SK-N-SH treated with all-trans-retinoic acid at 6 μM for 48 hours (cell line): ENCODE results near the gene CELSR2.

Source experiments
- ARNTL ChIP-seq: fragments of 450-650 bp; formaldehyde crosslinking; IDR thresholded peaks from 2 replicates; pipeline ENCODE4 v1.5.0; 2020; ENCODE audit warnings: low read depth, mild to moderate bottlenecking, moderate library complexity, borderline replicate concordance
- BACH2 ChIP-seq: fragments of 250-450 bp; sonication (Bioruptor Pico); IDR thresholded peaks from 2 replicates; pipeline ENCODE4 v1.9.0; 2021; ENCODE audit warnings: mild to moderate bottlenecking, borderline replicate concordance
- CREB5 ChIP-seq: fragments of 250-450 bp; sonication (Bioruptor Pico); IDR thresholded peaks from 2 replicates; pipeline ENCODE4 v1.5.1; 2020; ENCODE audit warnings: low read depth, mild to moderate bottlenecking, moderate library complexity
- CSRNP3 ChIP-seq: fragments of 250-450 bp; sonication (Bioruptor Pico); IDR thresholded peaks from 2 replicates; pipeline ENCODE4 v1.5.1; 2021; ENCODE audit warnings: mild to moderate bottlenecking, moderate library complexity
- ESRRG ChIP-seq: fragments of 250-450 bp; sonication (Bioruptor Pico); IDR thresholded peaks from 2 replicates; pipeline ENCODE4 v1.6.1; 2021; ENCODE audit warnings: mild to moderate bottlenecking
- GLIS3 ChIP-seq: fragments of 250-450 bp; sonication (Bioruptor Pico); IDR thresholded peaks from 2 replicates; pipeline ENCODE4 v1.5.0; 2020; ENCODE audit warnings: mild to moderate bottlenecking, moderate library complexity
- OSR1 ChIP-seq: fragments of 250-450 bp; sonication (Bioruptor Pico); IDR thresholded peaks from 2 replicates; pipeline ENCODE4 v1.8.0; 2022; ENCODE audit warnings: moderate library complexity, mild to moderate bottlenecking, inconsistent platforms
- PATZ1 ChIP-seq: fragments of 250-450 bp; sonication (Bioruptor Pico); IDR thresholded peaks from 2 replicates; pipeline ENCODE4 v1.8.0; 2020; ENCODE audit warnings: mild to moderate bottlenecking, moderate library complexity, borderline replicate concordance
- RARB ChIP-seq: fragments of 250-450 bp; sonication (Bioruptor Pico); IDR thresholded peaks from 2 replicates; pipeline ENCODE4 v1.8.0; 2021; ENCODE audit warnings: mild to moderate bottlenecking, moderate library complexity
- TCF4 ChIP-seq: fragments of 250-450 bp; sonication (Bioruptor Pico); IDR thresholded peaks from 2 replicates; pipeline ENCODE4 v1.8.0; 2021; ENCODE audit warnings: mild to moderate bottlenecking, moderate library complexity, borderline replicate concordance
- ZC3H10 ChIP-seq: fragments of 250-450 bp; sonication (Bioruptor Pico); IDR thresholded peaks from 2 replicates; pipeline ENCODE4 v1.5.1; 2021; ENCODE audit warnings: mild to moderate bottlenecking, moderate library complexity
- ZFP30 ChIP-seq: fragments of 450-650 bp; formaldehyde crosslinking; IDR thresholded peaks from 2 replicates; pipeline ENCODE4 v1.5.0; 2022; ENCODE audit warnings: mild to moderate bottlenecking, moderate library complexity
- ZNF70 ChIP-seq: fragments of 450-650 bp; formaldehyde crosslinking; IDR thresholded peaks from 2 replicates; pipeline ENCODE4 v1.5.0; 2020; ENCODE audit warnings: mild to moderate bottlenecking, moderate library complexity
- ZNF8 ChIP-seq: fragments of 450-650 bp; formaldehyde crosslinking; IDR thresholded peaks from 2 replicates; pipeline ENCODE4 v1.5.0; 2020; ENCODE audit warnings: mild to moderate bottlenecking, moderate library complexity

DNA sequence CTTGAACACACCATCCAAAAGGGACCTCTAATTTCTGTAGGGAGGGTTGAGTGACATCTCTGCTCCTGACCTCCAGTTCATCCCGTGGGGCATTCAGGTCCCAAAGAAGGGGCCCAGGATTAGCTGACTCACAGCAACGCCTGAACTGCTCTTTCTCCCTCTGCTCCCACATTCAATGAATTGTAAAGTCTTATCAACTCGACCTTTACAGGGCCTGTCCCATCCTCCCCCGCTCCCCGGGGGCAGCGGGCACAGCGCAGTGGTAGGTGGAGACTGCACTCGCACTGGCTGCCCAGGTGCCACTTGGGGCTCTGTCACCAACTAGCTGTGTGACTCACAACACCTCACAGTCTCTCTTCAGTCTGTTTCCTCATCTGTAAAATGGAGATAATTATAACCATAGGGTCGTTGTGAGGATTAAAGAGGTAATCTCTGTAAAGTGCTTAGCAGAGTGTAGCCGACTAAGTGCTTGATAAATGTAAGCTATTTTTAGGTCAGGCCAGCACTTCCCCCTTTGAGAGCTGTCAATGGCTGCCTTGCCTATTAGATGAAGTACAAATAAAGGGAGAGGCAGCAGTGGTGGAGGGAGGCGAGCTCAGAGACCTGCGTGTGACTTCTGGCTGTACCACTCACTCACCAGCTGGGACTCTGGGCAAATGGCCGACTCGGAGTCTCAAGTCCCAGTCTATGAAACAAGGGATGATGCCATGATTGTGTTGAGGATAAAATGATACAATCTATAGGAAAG lies 58.1 kb downstream of the CELSR2 start:
- TF ChIP-seq RARB (no peak), CSRNP3 (no peak), GLIS3 (CRISPR knock-in tag) (no peak), ESRRG (CRISPR knock-in tag) (no peak), ZNF8 (CRISPR knock-in tag) (no peak), TCF4 (CRISPR knock-in tag) (no peak), CREB5 (CRISPR knock-in tag) (no peak), BACH2 (CRISPR knock-in tag) (no peak), ZC3H10 (no peak), PATZ1 (CRISPR knock-in tag) (no peak), ZFP30 (no peak), ZNF70 (no peak), OSR1 (CRISPR knock-in tag) (no peak), ARNTL (no peak)
